B cell (primary cell): ENCODE results near the gene HES7. TPM values are rescaled to one million over a fixed set of nuclear protein-coding genes. Genes with fewer than 3 reads are reported as not detected.

Source experiments
- ATAC-seq: fragments of 200-7000 bp; cut with Tn5 transposase; one replicate; pipeline ENCODE4 v1.10.0; 2021; ENCODE audit warnings: low read depth, mild to moderate bottlenecking, moderate number of reproducible peaks, moderate library complexity
- CTCF ChIA-PET: fragments of 350-600 bp; sonication (Branson Sonifier 250); formaldehyde crosslinking; loops from one replicate; lab custom pipeline; 2021; ENCODE audit warnings: antibody characterized with exemption, inconsistent platforms; lab: Charles Lee
- POLR2A ChIA-PET: fragments of 350-600 bp; sonication (Branson Sonifier 250); formaldehyde crosslinking; loops from one replicate; lab custom pipeline; 2021; ENCODE audit warnings: antibody characterized with exemption; lab: Charles Lee
- DNase-seq: peaks from one replicate; pipeline ENCODE4 v3.0.0; 2013
- H2AFZ ChIP-seq: 2 replicates; pipeline ENCODE4 v1.6.1; 2012; ENCODE audit warnings: mild to moderate bottlenecking, low read depth, low read length; ENCODE audit not compliant: insufficient read depth, poor library complexity, severe bottlenecking
- H3K27ac ChIP-seq, 2 donors: 1 replicate in 1 of 2; 2 replicates in 1 of 2; pipeline ENCODE4 v1.5.1; 2012 to 2013; ENCODE audit warnings: low read length in 2 of 2, mild to moderate bottlenecking in 2 of 2, moderate library complexity in 1 of 2
- H3K27me3 ChIP-seq, 4 experiments: fragments of 200-600 bp in 1 of 4; sonication (generic) in 1 of 4; replicated peaks in 1 of 4; 1 replicate in 2 of 4; 2 replicates in 2 of 4; pipeline versions ENCODE4 v1.6.1 to v1.7.0; 2013 to 2016; ENCODE audit warnings: low read length in 3 of 4, mild to moderate bottlenecking in 2 of 4, mixed read lengths in 1 of 4, moderate library complexity in 1 of 4; ENCODE audit not compliant: insufficient read depth in 4 of 4, control insufficient read depth in 3 of 4; ENCODE audit errors: control extremely low read depth in 1 of 4
- H3K36me3 ChIP-seq, 2 experiments: replicated peaks in 1 of 2; 1 replicate in 1 of 2; 2 replicates in 1 of 2; pipeline versions ENCODE4 v1.6.1 to v1.7.1; 2013; ENCODE audit warnings: low read length in 1 of 2; ENCODE audit not compliant: insufficient read depth in 2 of 2, control insufficient read depth in 1 of 2; ENCODE audit errors: control extremely low read depth in 1 of 2, extremely low read depth in 1 of 2
- H3K4me1 ChIP-seq, 2 donors: fragments of 200-600 bp in 1 of 2; sonication (generic) in 1 of 2; 1 replicate in 1 of 2; 2 replicates in 1 of 2; pipeline versions ENCODE4 v1.5.1 to v1.6.1; 2013 to 2017; ENCODE audit warnings: low read length in 2 of 2; ENCODE audit not compliant: control insufficient read depth in 2 of 2, insufficient read depth in 2 of 2
- H3K4me2 ChIP-seq: replicated peaks from 2 replicates; pipeline ENCODE3; 2012; ENCODE audit warnings: mild to moderate bottlenecking, low read depth, low read length; ENCODE audit not compliant: poor library complexity, severe bottlenecking
- H3K4me3 ChIP-seq, 5 experiments: fragments of 200-600 bp in 1 of 5; sonication (generic) in 1 of 5; 1 replicate in 3 of 5; 2 replicates in 2 of 5; pipeline versions ENCODE4 v1.5.1 to v1.7.0; 2011 to 2016; ENCODE audit warnings: low read length in 4 of 5, mild to moderate bottlenecking in 4 of 5, low read depth in 2 of 5, control low read depth in 1 of 5, moderate library complexity in 1 of 5; ENCODE audit not compliant: insufficient read depth in 1 of 5; ENCODE audit errors: control extremely low read depth in 1 of 5, extremely low read depth in 1 of 5
- H3K79me2 ChIP-seq: fragments of 200-600 bp; sonication (generic); one replicate; pipeline ENCODE4 v1.6.0; 2016; ENCODE audit warnings: low read length; ENCODE audit not compliant: control insufficient read depth, insufficient read depth
- H3K9ac ChIP-seq: fragments of 200-600 bp; sonication (generic); 2 replicates; pipeline ENCODE4 v1.6.1; 2017; ENCODE audit warnings: mild to moderate bottlenecking, low read length, moderate library complexity
- H3K9me3 ChIP-seq, 3 donors: one replicate each; pipeline versions ENCODE4 v1.6.1 to v1.7.1; 2013; ENCODE audit warnings: low read length in 2 of 3; ENCODE audit not compliant: control insufficient read depth in 2 of 3, insufficient read depth in 1 of 3; ENCODE audit errors: control extremely low read depth in 1 of 3
- H4K20me1 ChIP-seq: 2 replicates; pipeline ENCODE4 v1.6.0; 2012; ENCODE audit warnings: mild to moderate bottlenecking, low read length; ENCODE audit not compliant: insufficient read depth, control insufficient read depth, poor library complexity, severe bottlenecking
- H3K27ac Mint-ChIP-seq: one replicate; pipeline ENCODE4 v1.8.0; 2021; ENCODE audit warnings: mixed read lengths
- H3K27me3 Mint-ChIP-seq: one replicate; pipeline ENCODE4 v1.8.0; 2021; ENCODE audit warnings: mixed read lengths
- H3K4me1 Mint-ChIP-seq: one replicate; pipeline ENCODE4 v1.8.0; 2021; ENCODE audit warnings: mixed read lengths
- H3K4me3 Mint-ChIP-seq: one replicate; pipeline ENCODE4 v1.8.0; 2021; ENCODE audit warnings: mixed read lengths
- H3K9me3 Mint-ChIP-seq: one replicate; pipeline ENCODE4 v1.8.0; 2022; ENCODE audit warnings: mixed read lengths; ENCODE audit not compliant: insufficient read depth
- CTCF ChIP-seq: fragments of 200-600 bp; IDR thresholded peaks from one replicate; pipeline ENCODE4 v1.8.0; 2022; ENCODE audit warnings: antibody characterized with exemption, mild to moderate bottlenecking
- EZH2 ChIP-seq: IDR thresholded peaks from 2 replicates; pipeline ENCODE4 v1.6.1; 2012; ENCODE audit warnings: borderline replicate concordance, low read depth, mild to moderate bottlenecking, moderate library complexity, low read length; ENCODE audit not compliant: insufficient read depth, poor library complexity, severe bottlenecking
- WGBS: methylation state at CpG from one replicate; pipeline ENCODE4 v1.1.5; 2013; ENCODE audit warnings: missing lambda C conversion rate; ENCODE audit not compliant: insufficient coverage; 5-methylcytosine and 5-hydroxymethylcytosine counted together
- intact Hi-C: fragments of 100-400 bp; cut with micrococcal nuclease; formaldehyde crosslinking; loops from one replicate; pipeline ENCODE4 v1.10.0; 2022
- polyA plus RNA-seq: library from polyadenylated mRNA; depleted of rRNA; stranded (reverse); fragments of >200 nt; gene quantifications from 2 replicates; pipeline ENCODE4 v1.2.3, GENCODE V29; 2012
- total RNA-seq, 2 donors: library from RNA; stranded (reverse); fragments of 120-200 nt in 1 of 2; gene quantifications; 1 replicate in 1 of 2; 2 replicates in 1 of 2; pipeline versions ENCODE4 v1.2.3 to v1.2.4, GENCODE V29; 2013 to 2022

The HES7 gene
- total and polyA plus RNA-seq, 2 donors (not counting 1 experiment from before 2014, with no cell fraction given), result 0.34 TPM; not detected in 1

DNA sequence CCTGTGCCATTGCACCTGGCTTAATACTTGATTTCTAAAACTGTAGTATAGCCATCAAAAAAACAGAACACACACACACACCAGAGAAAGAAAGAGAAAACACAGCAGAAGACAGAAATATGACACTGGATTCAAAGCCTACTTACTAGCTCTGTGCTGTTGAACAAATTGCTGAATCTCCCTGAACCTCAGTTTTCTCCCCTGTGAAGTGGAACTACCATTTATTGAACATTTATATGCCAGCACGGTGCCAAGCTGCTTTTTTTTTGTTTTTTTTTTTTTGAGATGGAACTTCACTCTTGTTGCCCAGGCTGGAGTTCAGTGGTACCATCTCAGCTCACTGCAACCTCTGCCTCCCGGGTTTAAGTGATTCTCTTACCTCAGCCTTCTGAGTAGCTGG lies 23.1 kb downstream of the HES7 start:
- H3K4me3 ChIP-seq, result no peak overlapping the region
- ChIA-PET POLR2A (interaction anchor here (0.6 kb wide), 1 partner anchor 21 kb away, joined by 3 read pairs; no protein-coding TSS in a partner anchor), CTCF (interaction anchor here (0.9 to 20.5 kb wide), 5 partner anchors 8 to 42 kb away, joined by 3 to 360 read pairs (median 7); no protein-coding TSS in a partner anchor)
- intact Hi-C loops, result no loop called here
- DNase-seq (no peak), ATAC-seq (no peak)
- no peak overlapping the region for H3K27ac Mint-ChIP-seq
- H3K27me3 Mint-ChIP-seq, result peaks cover 7% of the 10 kb centered on the region
- no peak overlapping the region for H3K27ac ChIP-seq
- no peaks in the 10 kb centered on the region for H3K9me3 Mint-ChIP-seq
- H3K9me3 ChIP-seq, result no peaks in the 10 kb centered on the region
- no peak overlapping the region for H3K4me3 Mint-ChIP-seq
- TF ChIP-seq EZH2, result no peak
- no peak for TF ChIP-seq CTCF
- H3K4me1 Mint-ChIP-seq, result no peaks in the 10 kb centered on the region
- no peaks in the 10 kb centered on the region for H3K36me3 ChIP-seq
- H3K9ac ChIP-seq, result no peak overlapping the region
- H3K79me2 ChIP-seq, result no peaks in the 10 kb centered on the region
- no CpG with 5 or more reads among the region's 2 CpGs for WGBS
- H3K27me3 ChIP-seq, result no peaks in the 10 kb centered on the region
- H3K4me2 ChIP-seq, result no peak overlapping the region
- H3K4me1 ChIP-seq, result no peaks in the 10 kb centered on the region
- no peaks in the 10 kb centered on the region for H4K20me1 ChIP-seq
- no peak overlapping the region for H2AFZ ChIP-seq

GRCh38 chr17:8100111-8100510 lies 23.8 kb downstream of the HES7 start:
- Histone ChIP-seq H3K79me2 (no peaks in the 10 kb centered on the region), H3K27ac (no peak overlapping the region), H3K4me1 (no peaks in the 10 kb centered on the region), H2AFZ (no peak overlapping the region), H3K27me3 (no peaks in the 10 kb centered on the region), H3K36me3 (no peaks in the 10 kb centered on the region), H3K9me3 (no peaks in the 10 kb centered on the region), H3K9ac (no peak overlapping the region), H3K4me2 (no peak overlapping the region), H4K20me1 (no peaks in the 10 kb centered on the region), H3K4me3 (no peak overlapping the region)
- ATAC-seq (no peak), DNase-seq (no peak)
- Mint-ChIP-seq H3K4me3 (no peak overlapping the region), H3K9me3 (no peaks in the 10 kb centered on the region), H3K4me1 (no peaks in the 10 kb centered on the region), H3K27me3 (peaks cover 7% of the 10 kb centered on the region), H3K27ac (no peak overlapping the region)
- ChIA-PET POLR2A (no interaction called here), CTCF (interaction anchor here (0.9 to 2.4 kb wide), 3 partner anchors 10 to 41 kb away, joined by 3 to 17 read pairs (median 5); no protein-coding TSS in a partner anchor)
- WGBS, result 54% methylated on average over 2 of the region's 2 CpGs
- TF ChIP-seq EZH2 (no peak), CTCF (no peak)
- intact Hi-C loops, result no loop called here
